Adrenal gland (tissue), 12 donors: ENCODE measurements around the gene CFAP92. TPM values are rescaled to one million over a fixed set of nuclear protein-coding genes. Genes with fewer than 3 reads are reported as not detected.

Experiments used
- DNase-seq, 7 donors: peaks; one replicate each; pipeline ENCODE4 v3.0.0-alpha.2; 2019 to 2020
- H3K27ac ChIP-seq, 5 donors: fragments of 200-600 bp; sonication (generic) in 4 of 5; 1 replicate in 3 of 5; 2 replicates in 2 of 5; pipeline versions ENCODE4 v1.5.1 to v1.8.0; 2016 to 2020; ENCODE audit warnings: mild to moderate bottlenecking in 1 of 5
- H3K27me3 ChIP-seq: fragments of 200-600 bp; 2 replicates; pipeline ENCODE4 v1.8.0; 2021
- H3K36me3 ChIP-seq, 2 donors: fragments of 200-600 bp; replicated peaks in 1 of 2; 1 replicate in 1 of 2; 2 replicates in 1 of 2; pipeline versions ENCODE4 v1.5.1 to v1.8.0; 2018 to 2022
- H3K4me1 ChIP-seq, 2 donors: fragments of 200-600 bp; replicated peaks in 1 of 2; 1 replicate in 1 of 2; 2 replicates in 1 of 2; pipeline versions ENCODE4 v1.5.1 to v1.8.0; 2018 to 2021
- H3K4me3 ChIP-seq, 4 donors: fragments of 200-600 bp; sonication (generic) in 3 of 4; one replicate each; pipeline ENCODE4 v1.5.1; 2016 to 2018
- H3K9me3 ChIP-seq, 3 donors: fragments of 200-600 bp; sonication (generic) in 1 of 3; replicated peaks in 1 of 3; 1 replicate in 2 of 3; 2 replicates in 1 of 3; pipeline versions ENCODE4 v1.5.1 to v1.8.0; 2016 to 2021
- POLR2A ChIP-seq, 2 donors: fragments of 450-650 bp; IDR thresholded peaks; one replicate each; pipeline ENCODE4 v1.6.1; 2017; ENCODE audit warnings: antibody characterized with exemption in 2 of 2, mild to moderate bottlenecking in 2 of 2, moderate library complexity in 1 of 2
- WGBS, 4 donors: extraction: QIAGEN DNeasy Blood & Tissue Kit in 2 of 4; methylation state at CpG; one replicate each; pipeline versions ENCODE4 v1.1.5 to v1.1.7; 2013 to 2017; 5-methylcytosine and 5-hydroxymethylcytosine counted together
- intact Hi-C, 2 donors: fragments of 100-400 bp; cut with DNase I; formaldehyde crosslinking; loops; one replicate each; pipeline versions ENCODE4 v1.14.1 to v1.15.0; 2022 to 2023
- polyA plus RNA-seq, 3 donors: library from polyadenylated mRNA; stranded (reverse); fragments of 200-250 nt in 2 of 3; fragments of 350-450 nt in 1 of 3; fragmentation: Illumina TruSeq in 1 of 3; extraction: RNeasy Lipid Tissue Mini Kit (QIAGEN cat#74804) in 1 of 3; gene quantifications; one replicate each; pipeline ENCODE4 v1.2.3, GENCODE V29; 2013 to 2014
- small RNA-seq, 2 donors: library from RNA; depleted of rRNA; stranded (forward); fragments of <200 nt; gene quantifications; one replicate each; pipeline ENCODE3, GENCODE V24; 2016
- total RNA-seq, 9 donors: library from RNA; depleted of rRNA in 4 of 9; stranded (reverse); fragments of >200 nt in 4 of 9; fragments of 120-200 nt in 1 of 9; fragmentation: NEBNext Ultra II Directional in 1 of 9; extraction: Animal tissue kit (Norgen Biotek cat#: 25700) in 1 of 9; gene quantifications; one replicate each; pipeline versions ENCODE4 v1.1.0 to v1.2.4, GENCODE V29; 2013 to 2023
- TF ChIP-seq, protein P1 (sequence below), 6 experiments: fragments of 450-650 bp in 4 of 6; fragments of 200-600 bp in 2 of 6; sonication (generic) in 1 of 6; IDR thresholded peaks; 1 replicate in 5 of 6; 2 replicates in 1 of 6; pipeline versions ENCODE4 v1.5.1 to v1.8.0; 2016 to 2021; ENCODE audit warnings: antibody characterized with exemption in 6 of 6, mild to moderate bottlenecking in 2 of 6, moderate library complexity in 1 of 6
- donor health status: healthy with polysubstance abuse.
- donor health status: Bipolar disorder and iron deficiency.
- donor health status: DM: yes; HTN: yes; CAD: no.
- donor health status: DM: no; HTN: no; CAD: no.
- donor health status: DM: no; HTN: no; CAD: no.
- donor health status: DM: yes; HTN: yes; CAD: no.

CFAP92 gene
- total and polyA plus RNA-seq, 12 donors = 0.14 to 1.9 (median 0.48) TPM; not detected in 1

DNA sequence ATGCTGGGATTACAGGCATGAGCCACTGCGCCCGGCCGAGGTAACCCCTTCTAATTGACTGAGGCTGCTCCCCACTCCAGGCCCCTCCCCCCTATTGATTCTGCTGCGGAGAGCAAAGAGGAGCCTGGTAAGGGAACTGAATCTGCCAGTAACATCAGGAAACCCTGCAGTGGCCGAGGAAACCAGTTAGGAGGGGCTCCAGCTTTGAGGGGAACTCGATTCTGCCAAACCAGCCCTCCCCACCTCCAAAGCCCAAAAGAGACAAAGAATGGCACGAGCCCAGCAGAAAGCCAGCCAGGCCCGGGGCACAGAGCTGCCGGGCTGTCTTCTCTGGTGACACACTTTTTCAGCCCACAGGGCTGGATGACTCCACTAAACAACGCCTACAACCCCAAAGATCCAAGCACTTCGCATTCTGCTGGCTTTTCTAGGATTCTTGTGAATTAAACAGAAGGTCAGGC lies 129.5 kb downstream of the CFAP92 start:
- Histone ChIP-seq H3K27me3 (no peaks in the 10 kb centered on the region), H3K36me3 (no peaks in the 10 kb centered on the region), H3K27ac (no peak overlapping the region), H3K4me3 (no peak overlapping the region), H3K4me1 (no peaks in the 10 kb centered on the region), H3K9me3 (peaks cover 0 to 11% (median 0%) of the 10 kb centered on the region in 3 donors)
- DNase-seq = no peak
- 58 to 64% (median 61%) methylated on average over 9 to 11 of the region's 11 CpGs for WGBS, 4 donors
- intact Hi-C loops = no loop called here
- TF ChIP-seq, protein P1, sequence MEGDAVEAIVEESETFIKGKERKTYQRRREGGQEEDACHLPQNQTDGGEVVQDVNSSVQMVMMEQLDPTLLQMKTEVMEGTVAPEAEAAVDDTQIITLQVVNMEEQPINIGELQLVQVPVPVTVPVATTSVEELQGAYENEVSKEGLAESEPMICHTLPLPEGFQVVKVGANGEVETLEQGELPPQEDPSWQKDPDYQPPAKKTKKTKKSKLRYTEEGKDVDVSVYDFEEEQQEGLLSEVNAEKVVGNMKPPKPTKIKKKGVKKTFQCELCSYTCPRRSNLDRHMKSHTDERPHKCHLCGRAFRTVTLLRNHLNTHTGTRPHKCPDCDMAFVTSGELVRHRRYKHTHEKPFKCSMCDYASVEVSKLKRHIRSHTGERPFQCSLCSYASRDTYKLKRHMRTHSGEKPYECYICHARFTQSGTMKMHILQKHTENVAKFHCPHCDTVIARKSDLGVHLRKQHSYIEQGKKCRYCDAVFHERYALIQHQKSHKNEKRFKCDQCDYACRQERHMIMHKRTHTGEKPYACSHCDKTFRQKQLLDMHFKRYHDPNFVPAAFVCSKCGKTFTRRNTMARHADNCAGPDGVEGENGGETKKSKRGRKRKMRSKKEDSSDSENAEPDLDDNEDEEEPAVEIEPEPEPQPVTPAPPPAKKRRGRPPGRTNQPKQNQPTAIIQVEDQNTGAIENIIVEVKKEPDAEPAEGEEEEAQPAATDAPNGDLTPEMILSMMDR (IDR thresholded peaks at IDR 0.05) = no peak
- TF ChIP-seq POLR2A (IDR thresholded peaks at IDR 0.05) = no peak

DNA sequence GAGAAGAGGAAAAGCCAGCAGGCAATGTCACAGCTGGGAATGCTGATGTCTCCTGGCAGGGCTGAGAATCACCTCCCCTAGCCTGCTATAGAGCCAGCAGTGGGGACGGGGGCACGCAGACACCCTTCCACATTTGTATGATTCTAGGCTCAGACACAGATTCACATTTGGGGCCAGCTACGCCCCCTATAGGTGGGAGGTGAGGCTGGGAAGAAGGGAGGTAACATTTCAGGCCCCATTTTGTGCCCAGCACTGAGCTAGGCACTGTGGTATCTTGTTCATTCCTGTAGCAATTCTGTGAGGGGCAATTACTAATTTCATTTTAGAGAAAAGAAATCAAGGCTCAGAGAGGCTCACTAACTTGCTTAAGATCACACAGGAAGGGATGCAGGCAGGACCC lies 130.3 kb downstream of the CFAP92 start:
- 64 to 82% (median 71%) methylated on average over 3 of the region's 3 CpGs for WGBS, 4 donors
- Histone ChIP-seq H3K36me3 (no peaks in the 10 kb centered on the region), H3K4me1 (no peaks in the 10 kb centered on the region), H3K4me3 (no peak overlapping the region), H3K27me3 (no peaks in the 10 kb centered on the region), H3K9me3 (peaks cover 0 to 19% (median 0%) of the 10 kb centered on the region in 3 donors), H3K27ac (no peak overlapping the region)
- no peak for DNase-seq
- TF ChIP-seq, protein P1 (IDR thresholded peaks at IDR 0.05) = no peak
- no peak for TF ChIP-seq POLR2A (IDR thresholded peaks at IDR 0.05)
- intact Hi-C loops = no loop called here

DNA sequence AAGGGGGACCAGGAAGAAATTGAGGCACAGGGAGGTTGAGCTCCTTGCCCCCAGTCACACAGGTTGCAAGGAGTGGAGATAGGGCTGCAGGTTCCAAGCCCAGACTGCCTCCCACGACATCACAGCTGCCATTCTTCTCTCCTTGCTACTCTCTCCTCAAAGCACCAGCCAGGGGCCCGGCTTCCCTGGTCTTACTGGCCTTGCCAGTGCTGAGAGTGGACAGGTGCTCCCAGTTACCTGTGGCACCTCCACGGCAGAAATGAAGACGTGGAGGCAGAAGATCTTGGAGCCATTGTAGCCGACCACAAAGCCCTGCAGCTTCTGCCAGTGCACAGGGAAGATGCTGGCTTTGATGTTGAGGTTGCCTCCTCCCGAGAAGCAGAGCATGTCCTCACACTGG lies 132.4 kb downstream of the CFAP92 start:
- intact Hi-C loops = no loop called here
- DNase-seq = no peak
- TF ChIP-seq POLR2A (IDR thresholded peaks at IDR 0.05) = no peak
- TF ChIP-seq, protein P1 (IDR thresholded peaks at IDR 0.05) = no peak

More for the DNA sequence above, 132.4 kb downstream of the CFAP92 start:
- peaks cover 0 to 21% (median 0%) of the 10 kb centered on the region in 3 donors for H3K9me3 ChIP-seq
- H3K36me3 ChIP-seq = no peaks in the 10 kb centered on the region
- no peak overlapping the region for H3K27ac ChIP-seq
- no peak overlapping the region for H3K4me3 ChIP-seq
- 75 to 91% (median 86%) methylated on average over 6 of the region's 6 CpGs for WGBS, 4 donors
- no peaks in the 10 kb centered on the region for H3K4me1 ChIP-seq
- H3K27me3 ChIP-seq = no peaks in the 10 kb centered on the region

Small RNA genes within 50 kb of the gene (small RNA-seq; reads per million reads assigned to genes)
- gene AC112484.4 = 0 reads per million in 2 donors

Other genes starting within 250 kb of the CFAP92 start
- 10 to 100 TPM; 45.7 to 68.0 (median 52.0) TPM for gene ACAD9, start 114.5 kb downstream of the CFAP92 start, total RNA-seq
- gene ACAD9, start 114.5 kb downstream of the CFAP92 start, polyA plus RNA-seq = 10 to 100 TPM; 39.1 to 54.0 (median 51.1) TPM
- gene EFCC1, start 7.2 kb upstream of the CFAP92 start, total RNA-seq = 1 to 10 TPM in 7 of 9 donors, under 1 TPM in 2; 0.60 to 4.7 (median 1.8) TPM
- gene EFCC1, start 7.2 kb upstream of the CFAP92 start, polyA plus RNA-seq = 1 to 10 TPM in 2 of 3 donors, under 1 TPM in 1; 0.46 to 6.0 (median 1.9) TPM
- 1 to 10 TPM in 1 of 9 donors, not detected in 8; 1.6 TPM for gene GP9, start 66.7 kb upstream of the CFAP92 start, total RNA-seq
- gene GP9, start 66.7 kb upstream of the CFAP92 start, polyA plus RNA-seq = under 1 TPM in 1 of 3 donors, not detected in 2; 0.13 TPM
- gene RAB43, start 127.7 kb upstream of the CFAP92 start, total RNA-seq = 10 to 100 TPM in 8 of 9 donors, 1 to 10 TPM in 1; 3.8 to 37.2 (median 32.0) TPM
- gene RAB43, start 127.7 kb upstream of the CFAP92 start, polyA plus RNA-seq = 10 to 100 TPM in 1 of 3 donors, 1 to 10 TPM in 1, under 1 TPM in 1; 0.33 to 13.0 (median 7.9) TPM
- 10 to 100 TPM in 8 of 9 donors, 1 to 10 TPM in 1; 4.1 to 40.0 (median 27.0) TPM for gene ISY1, start 167.0 kb upstream of the CFAP92 start, total RNA-seq
- 10 to 100 TPM; 15.0 to 39.7 (median 17.7) TPM for gene ISY1, start 167.0 kb upstream of the CFAP92 start, polyA plus RNA-seq
- 100 to 1,000 TPM; 296 to 804 (median 483) TPM for gene CNBP, start 189.8 kb upstream of the CFAP92 start, total RNA-seq
- gene CNBP, start 189.8 kb upstream of the CFAP92 start, polyA plus RNA-seq = 100 to 1,000 TPM; 373 to 465 (median 424) TPM